GM19035 (cell line): ENCODE measurements around the gene TUBGCP6.

ENCODE experiments used
- ATAC-seq: cut with Tn5 transposase; IDR thresholded peaks from one replicate; pipeline ENCODE4 v1.9.1; 2021; ENCODE audit not compliant: unreplicated experiment

The TUBGCP6 gene

DNA sequence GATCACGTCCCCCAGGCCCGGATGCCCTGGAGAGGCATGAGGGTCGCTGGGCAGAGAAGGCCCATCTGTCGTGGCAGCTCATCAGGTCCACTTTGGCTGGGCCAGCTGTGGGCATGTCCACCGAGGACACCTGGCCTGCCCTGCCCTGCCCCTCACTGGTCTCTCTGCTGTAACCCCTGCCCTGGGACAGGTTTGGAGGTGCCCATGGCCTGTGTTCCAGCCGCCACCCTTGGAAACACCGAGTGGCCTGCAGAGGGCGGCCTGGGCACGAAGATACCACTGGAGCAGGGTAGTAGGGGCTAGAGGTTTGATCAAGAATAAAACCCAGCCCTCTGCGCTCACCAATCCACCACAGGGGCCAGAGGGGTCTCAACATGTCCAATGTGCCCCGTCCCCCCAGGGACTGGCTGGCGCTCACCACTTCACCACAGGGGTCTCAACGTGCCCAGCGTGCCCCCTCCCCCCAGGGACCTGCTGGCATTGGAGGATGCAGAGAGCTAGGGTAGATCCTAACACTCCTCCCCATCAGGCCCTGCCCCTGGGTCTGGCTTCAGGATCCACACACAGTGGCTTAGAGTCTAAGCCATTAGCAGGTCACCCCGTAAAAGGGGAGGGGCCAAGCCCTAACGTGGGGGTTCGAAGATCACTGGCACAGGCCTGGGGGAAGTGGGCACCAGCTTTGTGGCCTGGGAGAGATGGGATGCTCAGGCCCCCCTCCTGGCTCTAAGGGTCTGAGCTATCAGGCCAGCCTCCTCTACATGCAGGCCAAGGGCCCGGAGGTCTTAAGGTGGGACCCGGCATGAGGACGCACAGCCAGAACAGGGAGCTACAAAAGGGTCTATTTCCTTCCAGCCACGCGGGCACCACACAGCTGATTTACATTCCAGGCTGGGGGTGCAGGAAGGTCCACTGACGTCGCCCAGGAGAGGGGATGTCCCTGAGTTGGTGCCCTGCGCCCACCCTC, 7.5 kb upstream of the TUBGCP6 start:
- ATAC-seq: no peak

GRCh38 chr22:50251477-50252081, 6.8 kb upstream of the TUBGCP6 start:
- ATAC-seq: peak; percentile 1

DNA sequence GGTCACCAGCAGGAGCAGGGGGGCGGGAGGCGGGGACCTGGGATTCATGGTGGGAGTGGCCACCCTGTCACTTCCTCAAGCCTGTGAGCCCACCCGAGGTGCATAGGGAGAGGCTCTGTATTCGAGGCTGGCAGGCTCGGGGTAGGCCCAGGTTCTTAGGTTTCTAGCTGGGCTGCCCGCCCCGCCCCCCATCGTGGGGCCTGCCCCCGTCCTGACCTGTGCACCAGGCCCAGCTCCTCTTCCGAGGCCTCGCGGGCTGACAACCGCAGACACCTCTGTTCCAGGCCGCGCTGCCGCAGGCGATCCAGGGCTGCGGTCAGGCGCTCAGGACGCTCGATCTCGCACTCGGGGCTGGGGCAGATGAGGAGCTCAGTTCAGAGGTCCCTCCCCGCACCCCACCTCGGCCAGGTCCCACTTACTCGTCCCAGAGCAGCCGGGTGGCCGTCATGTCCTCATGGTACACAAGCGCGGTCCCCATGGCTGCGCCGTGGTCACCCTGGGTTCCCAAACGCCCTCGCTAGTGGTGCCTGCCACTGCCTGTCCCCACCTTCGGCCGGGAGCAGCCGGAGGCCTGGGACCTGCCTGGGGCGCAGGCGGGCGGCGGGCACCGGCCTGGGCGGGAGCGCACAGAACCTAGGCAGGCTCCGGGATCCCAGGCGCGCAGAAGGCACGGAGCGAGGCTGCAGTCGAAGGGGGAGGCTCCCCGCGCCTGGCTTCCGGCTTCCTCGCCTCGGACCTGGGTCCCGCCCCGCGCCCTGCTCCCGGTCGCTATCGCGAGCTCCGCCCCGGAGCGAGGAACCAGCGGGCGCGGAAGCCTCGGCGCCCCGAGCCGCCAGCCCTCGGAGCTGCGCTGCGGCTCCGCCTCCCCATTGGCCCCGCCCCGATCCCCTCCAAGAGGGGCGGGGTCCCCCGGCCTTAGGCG, 6.0 kb upstream of the TUBGCP6 start, which contains the start of gene HDAC10:
Gene HDAC10, minus strand, starts transcription at position 711 of the 922 bp plus-strand sequence. Its CDS starts 233 bp downstream, at position 478.
- peak; percentile 51 for ATAC-seq

- no peak for ATAC-seq
Observed at GRCh38 chr22:50250249-50250554, 5.4 kb upstream of the TUBGCP6 start.

- ATAC-seq: no peak
Observed at GRCh38 chr22:50249341-50250248, 4.8 kb upstream of the TUBGCP6 start.

- no peak for ATAC-seq
Observed at GRCh38 chr22:50248196-50249081, 3.6 kb upstream of the TUBGCP6 start.

GRCh38 chr22:50247748-50248147, 2.9 kb upstream of the TUBGCP6 start:
- ATAC-seq: no peak

- no peak for ATAC-seq
Observed at GRCh38 chr22:50246242-50247175, 1.7 kb upstream of the TUBGCP6 start.

DNA sequence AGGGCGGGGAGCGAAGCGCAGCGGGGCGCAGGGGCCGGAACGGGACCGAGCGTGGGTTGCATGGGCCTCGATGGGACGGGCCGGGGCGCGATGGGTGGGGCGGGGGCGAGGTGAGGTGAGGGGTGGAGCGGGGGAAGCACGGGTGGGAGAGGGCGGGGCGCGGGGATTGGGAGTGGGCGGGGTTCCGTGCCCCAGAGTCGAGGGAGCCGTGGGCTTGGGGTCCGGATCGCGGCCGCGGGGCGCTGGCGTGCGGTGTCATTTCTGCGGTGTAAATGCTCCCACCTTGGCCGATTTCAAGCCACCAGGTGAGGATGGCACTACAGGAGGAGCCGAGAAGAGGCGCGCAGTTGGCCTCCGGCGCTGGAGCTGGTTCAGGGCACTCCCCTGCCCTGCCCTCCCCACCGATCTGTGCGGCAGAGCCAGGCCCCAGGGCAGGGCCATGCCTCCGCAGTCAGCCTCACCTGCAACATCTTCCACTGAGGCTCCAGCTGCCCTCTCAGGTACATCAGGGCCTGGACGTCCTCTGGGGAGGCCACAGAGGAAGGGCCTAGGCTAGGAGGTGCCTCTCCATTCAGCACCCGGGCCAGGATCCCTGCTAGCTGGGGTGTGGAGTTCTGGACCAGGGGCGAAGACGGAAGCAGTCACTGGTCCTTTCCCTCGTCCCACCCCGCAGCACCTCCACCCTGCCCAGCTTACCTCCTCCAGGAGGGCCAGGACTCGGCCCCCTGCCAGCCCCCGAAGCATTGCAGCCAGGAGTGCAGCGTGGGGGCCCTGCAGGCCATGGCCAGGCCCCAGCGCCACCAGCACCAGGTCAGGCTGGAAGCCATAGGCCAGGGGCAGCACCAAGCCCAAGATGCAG, 620 bp upstream of the TUBGCP6 start:
- peak; percentile 5 for ATAC-seq

DNA sequence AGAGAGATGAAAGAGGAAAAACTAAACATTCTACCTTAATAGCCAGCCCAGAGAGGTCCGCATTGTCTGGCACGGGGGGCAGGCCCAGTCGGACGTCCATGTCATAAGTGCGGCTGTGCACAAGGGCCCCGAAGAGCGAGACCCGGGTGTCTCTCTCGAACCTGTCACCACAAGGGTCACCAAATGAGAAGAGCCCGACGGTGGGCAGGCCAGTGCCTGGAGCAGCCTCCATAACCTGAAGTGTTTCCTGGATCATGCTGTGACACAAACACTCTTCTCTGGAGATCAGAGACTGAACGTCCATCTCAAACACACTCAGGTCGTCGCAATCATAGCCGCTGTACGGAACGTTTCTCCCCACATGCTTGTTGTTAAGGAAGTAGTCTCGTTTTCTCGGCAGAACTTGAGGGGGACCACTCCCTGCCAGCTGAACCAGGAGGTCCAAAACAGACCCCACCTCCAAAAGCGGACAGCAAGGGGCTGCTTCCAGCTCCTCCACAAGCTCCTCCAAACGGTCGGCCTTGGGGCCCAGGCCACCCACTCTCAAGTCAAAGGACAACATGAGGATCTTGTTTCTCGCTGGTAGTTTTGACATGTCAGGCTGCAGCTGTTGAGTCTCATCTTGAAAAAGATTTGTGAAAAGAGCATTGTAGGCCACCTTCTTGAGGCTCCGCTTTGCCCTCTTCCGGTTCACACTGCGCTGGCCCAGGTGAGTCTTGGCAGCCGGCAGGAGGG, 971 bp downstream of the TUBGCP6 start:
- ATAC-seq: no peak

GRCh38 chr22:50242406-50242949, 2.3 kb downstream of the TUBGCP6 start:
- ATAC-seq: no peak

GRCh38 chr22:50238755-50239154, 6.1 kb downstream of the TUBGCP6 start:
- no peak for ATAC-seq

DNA sequence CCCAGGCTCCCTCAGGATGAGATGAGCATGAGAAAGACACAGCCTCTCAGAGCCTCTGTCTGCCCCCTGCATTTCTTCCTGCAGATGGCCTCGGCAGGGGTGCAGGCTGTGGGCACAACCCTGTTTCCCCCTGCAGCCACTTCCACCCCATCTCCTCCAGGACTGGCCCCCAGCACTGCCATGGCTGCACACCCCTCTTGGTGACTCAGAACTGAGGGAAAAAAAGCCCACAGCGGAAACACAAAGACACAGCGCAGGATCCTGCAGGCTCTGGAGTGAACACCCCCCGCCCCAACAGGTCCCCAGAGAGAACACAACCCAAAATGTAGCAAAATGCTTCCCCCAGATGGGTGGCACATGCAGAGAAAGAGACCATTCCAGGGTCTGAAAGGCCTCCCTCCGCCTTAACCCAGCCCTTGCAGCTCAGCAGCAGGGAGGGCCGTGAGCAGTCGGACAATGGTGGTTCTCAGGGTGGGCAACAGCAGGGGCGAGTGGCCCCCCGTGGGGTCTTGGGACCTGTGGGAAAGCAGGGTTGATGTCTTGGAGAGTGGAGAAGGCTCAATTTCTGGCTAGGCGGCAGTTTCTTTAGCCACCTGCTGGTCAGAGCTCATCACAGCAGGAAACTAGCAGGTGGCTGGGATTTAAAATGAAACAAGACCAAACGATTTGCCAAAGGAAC, 8.0 kb downstream of the TUBGCP6 start:
- no peak for ATAC-seq

DNA sequence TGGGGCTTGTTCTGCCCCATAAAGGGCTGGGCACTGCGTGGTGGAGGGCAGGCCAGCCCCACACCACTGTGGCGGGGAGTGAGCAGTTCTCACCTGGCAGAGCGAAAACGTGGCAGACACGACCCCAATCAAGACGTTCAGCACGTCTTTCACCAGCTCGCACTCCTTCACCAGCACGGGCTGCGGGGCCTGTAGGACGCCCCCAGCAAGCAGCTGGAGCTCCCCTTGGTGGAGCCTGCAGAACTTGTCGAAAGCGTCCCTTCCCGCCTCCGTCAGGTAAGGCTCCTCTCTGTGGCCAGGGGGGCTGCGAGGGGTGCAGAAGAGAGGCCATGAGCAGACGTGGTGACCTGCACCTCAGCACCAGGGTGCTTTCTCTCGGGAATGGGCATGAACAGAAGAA, 11.6 kb downstream of the TUBGCP6 start:
- no peak for ATAC-seq

- no peak for ATAC-seq
Observed at GRCh38 chr22:50232481-50233151, 12.2 kb downstream of the TUBGCP6 start.
